Endodermal cell (in vitro differentiated cells): ENCODE results near the gene GIGYF1. TPM values are rescaled to one million over a fixed set of nuclear protein-coding genes. Genes with fewer than 3 reads are reported as not detected.
"Not testable (repeated sequence)": the region's sequence is repeated elsewhere in the genome, so short reads cannot be mapped to it uniquely, and the experiment has no call there.

ENCODE experiments used
- DNase-seq: peaks from one replicate; pipeline ENCODE4 v3.0.0-alpha.2; 2017
- H3K27ac ChIP-seq: 2 replicates; pipeline ENCODE4 v1.5.1; 2013; ENCODE audit warnings: mild to moderate bottlenecking, low read depth, low read length, moderate library complexity
- H3K27me3 ChIP-seq: 2 replicates; pipeline ENCODE4 v1.6.1; 2013; ENCODE audit warnings: mild to moderate bottlenecking, low read length, moderate library complexity; ENCODE audit not compliant: insufficient read depth, control insufficient read depth, poor library complexity, severe bottlenecking
- H3K36me3 ChIP-seq: 2 replicates; pipeline ENCODE4 v1.7.0; 2013; ENCODE audit warnings: mild to moderate bottlenecking, low read length, moderate library complexity; ENCODE audit not compliant: control insufficient read depth, insufficient read depth
- H3K4me1 ChIP-seq: one replicate; pipeline ENCODE4 v1.7.0; 2013; ENCODE audit warnings: low read length; ENCODE audit not compliant: control insufficient read depth, insufficient read depth
- H3K4me3 ChIP-seq: 2 replicates; pipeline ENCODE4 v1.5.1; 2013; ENCODE audit warnings: mild to moderate bottlenecking, low read length, moderate library complexity
- H3K9ac ChIP-seq: 2 replicates; pipeline ENCODE4 v1.6.1; 2013; ENCODE audit warnings: mild to moderate bottlenecking, low read length, moderate library complexity; ENCODE audit not compliant: poor library complexity, severe bottlenecking; ENCODE audit errors: extremely low read depth
- H3K9me3 ChIP-seq: 2 replicates; pipeline ENCODE4 v1.6.1; 2013; ENCODE audit warnings: mild to moderate bottlenecking, low read length, moderate library complexity; ENCODE audit not compliant: control insufficient read depth
- H3K27ac Mint-ChIP-seq: 2 replicates; pipeline ENCODE4 v1.8.0; 2020; ENCODE audit warnings: mixed read lengths
- H3K27me3 Mint-ChIP-seq: 2 replicates; pipeline ENCODE4 v1.8.0; 2021; ENCODE audit warnings: mild to moderate bottlenecking, mixed read lengths; ENCODE audit not compliant: insufficient read depth
- H3K36me3 Mint-ChIP-seq: 2 replicates; pipeline ENCODE4 v1.8.0; 2020; ENCODE audit warnings: low read depth, mixed read lengths
- H3K4me1 Mint-ChIP-seq: 2 replicates; pipeline ENCODE4 v1.8.0; 2020; ENCODE audit warnings: mixed read lengths
- H3K4me3 Mint-ChIP-seq: 2 replicates; pipeline ENCODE4 v1.8.0; 2020; ENCODE audit warnings: mild to moderate bottlenecking, moderate library complexity, mixed read lengths
- H3K9me3 Mint-ChIP-seq: 2 replicates; pipeline ENCODE4 v1.8.0; 2020; ENCODE audit warnings: mild to moderate bottlenecking, mixed read lengths
- CTCF ChIP-seq: fragments of 200-600 bp; sonication (generic); conservative IDR thresholded peaks from 2 replicates; pipeline ENCODE4 v1.5.0; 2021; ENCODE audit warnings: antibody characterized with exemption, mild to moderate bottlenecking
- WGBS, 2 experiments: methylation state at CpG; one replicate each; pipeline versions ENCODE4 v1.1.5 to v1.1.7; 2013; ENCODE audit warnings: missing lambda C conversion rate in 2 of 2, mixed read lengths in 1 of 2; ENCODE audit not compliant: insufficient coverage in 1 of 2, insufficient read length in 1 of 2; 5-methylcytosine and 5-hydroxymethylcytosine counted together
- total RNA-seq, 2 donors: library from RNA; stranded (reverse); fragmentation: NEBNext Ultra II Directional in 1 of 2; extraction: Animal tissue kit (Norgen Biotek cat#: 25700) in 1 of 2; gene quantifications; 2 replicates in 1 of 2; 3 replicates in 1 of 2; pipeline ENCODE4 v1.2.1, GENCODE V29; 2021

The GIGYF1 gene
- total RNA-seq, 2 donors from 2014 or later: 90.0 to 101 TPM

GRCh38 chr7:100668069-100668449, 26.0 kb downstream of the GIGYF1 start:
- H3K9me3 Mint-ChIP-seq: no peaks in the 10 kb centered on the region

GRCh38 chr7:100667331-100668068, 26.6 kb downstream of the GIGYF1 start:
- Mint-ChIP-seq H3K4me1 (no peaks in the 10 kb centered on the region), H3K27ac (no peak overlapping the region)
- DNase-seq: no peak

More at GRCh38 chr7:100668069-100668449, 26.0 kb downstream of the GIGYF1 start:
- TF ChIP-seq CTCF: peak; percentile 27
- Histone ChIP-seq H3K27me3 (peaks cover 13% of the 10 kb centered on the region), H3K4me1 (no peaks in the 10 kb centered on the region), H3K27ac (no peak overlapping the region), H3K9me3 (no peaks in the 10 kb centered on the region), H3K36me3 (no peaks in the 10 kb centered on the region), H3K4me3 (no peak overlapping the region), H3K9ac (no peak overlapping the region)
- DNase-seq: no peak
- Mint-ChIP-seq H3K4me3 (no peak overlapping the region), H3K4me1 (no peaks in the 10 kb centered on the region), H3K36me3 (no peaks in the 10 kb centered on the region), H3K27ac (no peak overlapping the region), H3K27me3 (peaks cover 49% of the 10 kb centered on the region)
- WGBS, 2 experiments: 88 to 96% methylated on average over 1 to 2 of the region's 2 CpGs

GRCh38 chr7:100665168-100665726, 28.8 kb downstream of the GIGYF1 start:
- Mint-ChIP-seq H3K27ac (no peak overlapping the region), H3K27me3 (peaks cover 29% of the 10 kb centered on the region), H3K4me1 (no peaks in the 10 kb centered on the region), H3K4me3 (no peak overlapping the region), H3K9me3 (no peaks in the 10 kb centered on the region), H3K36me3 (no peaks in the 10 kb centered on the region)
- Histone ChIP-seq H3K4me3 (no peak overlapping the region), H3K27me3 (peaks cover 5% of the 10 kb centered on the region), H3K4me1 (no peaks in the 10 kb centered on the region), H3K36me3 (no peaks in the 10 kb centered on the region), H3K9ac (no peak overlapping the region), H3K9me3 (no peaks in the 10 kb centered on the region), H3K27ac (no peak overlapping the region)
- no peak for TF ChIP-seq CTCF
- no peak for DNase-seq
- 83 to 89% methylated on average over 2 to 5 of the region's 5 CpGs for WGBS, 2 experiments

More at GRCh38 chr7:100667331-100668068, 26.6 kb downstream of the GIGYF1 start:
- H3K4me3 ChIP-seq: no peak overlapping the region
- TF ChIP-seq CTCF: no peak
- H3K27me3 ChIP-seq: peaks cover 13% of the 10 kb centered on the region
- H3K9me3 ChIP-seq: no peaks in the 10 kb centered on the region
- no peak overlapping the region for H3K27ac ChIP-seq
- H3K4me3 Mint-ChIP-seq: no peak overlapping the region
- no peaks in the 10 kb centered on the region for H3K9me3 Mint-ChIP-seq
- H3K9ac ChIP-seq: no peak overlapping the region
- H3K36me3 Mint-ChIP-seq: no peaks in the 10 kb centered on the region
- no peaks in the 10 kb centered on the region for H3K36me3 ChIP-seq
- no peaks in the 10 kb centered on the region for H3K4me1 ChIP-seq
- 85 to 91% methylated on average over 16 of the region's 16 CpGs for WGBS, 2 experiments
- peaks cover 45% of the 10 kb centered on the region for H3K27me3 Mint-ChIP-seq

GRCh38 chr7:100662194-100662776, 31.8 kb downstream of the GIGYF1 start:
- not testable (repeated sequence) for H3K4me1 Mint-ChIP-seq, H3K36me3 Mint-ChIP-seq, H3K36me3 ChIP-seq, H3K27ac Mint-ChIP-seq, H3K9ac ChIP-seq, H3K4me3 Mint-ChIP-seq, DNase-seq, H3K9me3 ChIP-seq, H3K4me1 ChIP-seq, H3K27me3 ChIP-seq, H3K27ac ChIP-seq, H3K4me3 ChIP-seq, H3K9me3 Mint-ChIP-seq
- peaks cover 33% of the 10 kb centered on the region for H3K27me3 Mint-ChIP-seq
- 88 to 90% methylated on average over 11 to 12 of the region's 12 CpGs for WGBS, 2 experiments
